Adrenal gland (tissue), 5 donors: ENCODE results near the gene ULK3.

ENCODE experiments used
- CTCF ChIP-seq, 6 experiments: fragments of 450-650 bp in 4 of 6; fragments of 200-600 bp in 2 of 6; sonication (generic) in 1 of 6; IDR thresholded peaks; 1 replicate in 5 of 6; 2 replicates in 1 of 6; pipeline versions ENCODE4 v1.5.1 to v1.8.0; 2016 to 2021; ENCODE audit warnings: antibody characterized with exemption in 6 of 6, mild to moderate bottlenecking in 2 of 6, moderate library complexity in 1 of 6
- POLR2A ChIP-seq, 2 donors: fragments of 450-650 bp; IDR thresholded peaks; one replicate each; pipeline ENCODE4 v1.6.1; 2017; ENCODE audit warnings: antibody characterized with exemption in 2 of 2, mild to moderate bottlenecking in 2 of 2, moderate library complexity in 1 of 2
- donor health status: DM: no; HTN: no; CAD: no.

GRCh38 chr15:74884428-74885223 is 41.7 kb upstream of the ULK3 start:
- TF ChIP-seq CTCF (IDR thresholded peaks at IDR 0.05): no peak
- no peak for TF ChIP-seq POLR2A (IDR thresholded peaks at IDR 0.05)
